T-helper 17 cell (primary cell): ENCODE data around the gene ZNF771. TPM values are rescaled to one million over a fixed set of nuclear protein-coding genes. Genes with fewer than 3 reads are reported as not detected.

Source experiments
- ATAC-seq: fragments of 150-1000 bp; cut with Tn5 transposase; 2 replicates; pipeline ENCODE4 v1.10.0; 2021; ENCODE audit warnings: mild to moderate bottlenecking, moderate library complexity
- DNase-seq, 3 donors: peaks; one replicate each; pipeline versions ENCODE4 v3.0.0 to v3.0.0-alpha.2; 2020 to 2021
- H3K9me3 ChIP-seq: one replicate; pipeline ENCODE4 v1.7.0; 2013; ENCODE audit warnings: low read length, mild to moderate bottlenecking; ENCODE audit not compliant: control insufficient read depth, poor library complexity, severe bottlenecking
- H3K27ac Mint-ChIP-seq: one replicate; pipeline ENCODE4 v1.8.0; 2022; ENCODE audit warnings: mild to moderate bottlenecking, moderate library complexity, mixed read lengths
- H3K27me3 Mint-ChIP-seq: one replicate; pipeline ENCODE4 v1.8.0; 2022; ENCODE audit warnings: mixed read lengths
- H3K36me3 Mint-ChIP-seq: one replicate; pipeline ENCODE4 v1.8.0; 2022; ENCODE audit warnings: low read depth, mixed read lengths
- H3K4me1 Mint-ChIP-seq: one replicate; pipeline ENCODE4 v1.8.0; 2022; ENCODE audit warnings: mild to moderate bottlenecking, mixed read lengths
- H3K4me3 Mint-ChIP-seq: one replicate; pipeline ENCODE4 v1.8.0; 2022; ENCODE audit warnings: mild to moderate bottlenecking, moderate library complexity, mixed read lengths
- total RNA-seq, 4 donors: library from RNA in 2 of 4; stranded (reverse) in 2 of 4; gene quantifications; one replicate each; pipeline ENCODE4 v1.2.3 and lab custom pipeline; 2022 to 2026

The ZNF771 gene
- total RNA-seq, 2 donors from 2014 or later = 1.4 to 1.5 TPM

DNA sequence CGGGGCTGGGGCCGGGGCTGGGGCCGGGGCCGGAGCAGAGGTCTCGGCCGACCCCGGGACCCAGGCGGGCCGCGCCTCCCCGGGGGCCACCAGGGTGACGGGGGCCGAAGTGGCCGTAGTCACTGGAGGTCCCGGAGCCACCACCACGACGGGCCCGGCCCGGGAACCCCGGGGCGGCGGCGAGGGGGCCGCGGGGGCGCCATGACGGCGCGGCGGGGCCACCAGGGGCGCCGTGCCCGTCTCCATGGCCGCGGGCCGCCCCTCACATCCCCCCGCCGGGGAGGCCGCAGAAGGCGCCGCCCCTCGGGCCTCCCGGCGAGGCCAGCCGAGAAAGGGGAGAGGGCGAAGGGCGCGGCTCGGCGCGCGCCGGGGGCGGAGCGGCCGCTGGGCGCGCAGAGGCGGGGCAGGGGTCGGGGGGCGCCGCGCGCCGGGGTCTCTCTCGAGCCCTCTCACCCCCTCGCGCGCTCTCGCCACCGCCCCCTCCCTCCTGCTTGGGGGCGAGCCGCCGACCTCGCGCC, 37.4 kb upstream of the ZNF771 start:
- no peaks in the 10 kb centered on the region for H3K9me3 ChIP-seq
- Mint-ChIP-seq H3K27ac (peak overlapping the region; percentile 95), H3K4me3 (peak overlapping the region; percentile 94), H3K4me1 (peaks cover 55% of the 10 kb centered on the region), H3K27me3 (no peaks in the 10 kb centered on the region), H3K36me3 (peaks cover 4% of the 10 kb centered on the region)
- DNase-seq = no peak
- peak; percentile 0 for ATAC-seq

DNA sequence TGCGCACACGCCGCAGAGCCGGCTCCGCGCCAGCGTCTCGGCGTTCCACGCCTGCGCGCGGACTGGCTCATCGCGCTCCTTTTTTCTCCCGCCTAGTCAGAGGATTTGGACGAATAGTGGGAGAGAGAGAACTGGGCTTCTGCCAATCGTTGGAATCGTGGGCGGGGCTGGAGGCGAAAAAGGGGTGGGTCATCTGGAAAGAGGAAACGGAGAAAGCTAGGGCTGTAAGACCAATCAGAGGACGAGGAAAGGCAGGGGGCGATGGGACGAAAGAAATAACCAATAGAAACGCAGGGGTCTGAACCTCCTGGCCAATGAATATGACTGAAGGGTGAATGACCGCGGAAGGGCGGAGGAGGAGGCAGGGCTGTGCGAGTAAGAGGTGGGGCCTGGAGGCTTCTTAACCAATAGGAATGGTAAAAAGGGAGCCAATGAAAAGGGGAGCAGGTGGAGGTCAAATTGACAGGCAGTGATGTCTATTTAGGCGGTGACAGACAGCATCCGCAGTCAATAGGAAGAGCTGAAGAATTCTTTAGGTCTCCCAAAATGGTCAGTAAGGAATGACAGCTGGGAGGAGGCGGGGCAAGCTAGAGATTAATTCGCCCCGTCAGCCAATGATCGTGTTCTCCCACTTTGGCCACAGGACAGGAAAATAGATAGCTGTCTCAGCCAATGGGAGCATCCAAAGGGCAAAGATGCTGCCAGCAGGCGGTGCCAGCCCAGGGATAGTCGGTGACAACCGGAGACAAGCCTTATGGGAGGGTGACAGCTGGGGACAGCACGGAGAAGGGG, 36.8 kb upstream of the ZNF771 start, which contains the start of gene TBC1D10B:
TSS of gene TBC1D10B (minus strand) at position 39 of the 792 bp plus-strand sequence. CDS start 311 bp downstream, outside the sequence.
- Mint-ChIP-seq H3K4me1 (peaks cover 53% of the 10 kb centered on the region), H3K36me3 (no peaks in the 10 kb centered on the region), H3K4me3 (peak within 1 kb of the TSS; percentile 94), H3K27me3 (no peaks in the 10 kb centered on the region), H3K27ac (peak within 1 kb of the TSS; percentile 95)
- peak; percentile 90 to 98 (median 96) for DNase-seq
- H3K9me3 ChIP-seq = no peaks in the 10 kb centered on the region
- peak; percentile 87 for ATAC-seq

GRCh38 chr16:30371248-30371816, 36.1 kb upstream of the ZNF771 start:
- no peaks in the 10 kb centered on the region for H3K27me3 Mint-ChIP-seq
- H3K36me3 Mint-ChIP-seq = no peaks in the 10 kb centered on the region
- DNase-seq (no peak), ATAC-seq (no peak)
- H3K4me3 Mint-ChIP-seq = peak overlapping the region; percentile 90
- H3K9me3 ChIP-seq = no peaks in the 10 kb centered on the region
- H3K4me1 Mint-ChIP-seq = peaks cover 53% of the 10 kb centered on the region
- peak overlapping the region; percentile 95 for H3K27ac Mint-ChIP-seq

GRCh38 chr16:30372038-30372712, 35.2 kb upstream of the ZNF771 start:
- no peaks in the 10 kb centered on the region for H3K9me3 ChIP-seq
- peaks cover 47% of the 10 kb centered on the region for H3K4me1 Mint-ChIP-seq
- peak overlapping the region; percentile 95 for H3K27ac Mint-ChIP-seq
- H3K4me3 Mint-ChIP-seq = peak overlapping the region; percentile 90
- ATAC-seq = no peak
- H3K36me3 Mint-ChIP-seq = no peaks in the 10 kb centered on the region
- DNase-seq = no peak
- H3K27me3 Mint-ChIP-seq = no peaks in the 10 kb centered on the region

- DNase-seq (no peak), ATAC-seq (no peak)
- H3K27me3 Mint-ChIP-seq = no peaks in the 10 kb centered on the region
- H3K36me3 Mint-ChIP-seq = no peaks in the 10 kb centered on the region
- no peaks in the 10 kb centered on the region for H3K9me3 ChIP-seq
- peak overlapping the region; percentile 57 for H3K27ac Mint-ChIP-seq
- peaks cover 45% of the 10 kb centered on the region for H3K4me1 Mint-ChIP-seq
- peak overlapping the region; percentile 59 for H3K4me3 Mint-ChIP-seq
Observed at GRCh38 chr16:30372725-30373124, 34.7 kb upstream of the ZNF771 start.

DNA sequence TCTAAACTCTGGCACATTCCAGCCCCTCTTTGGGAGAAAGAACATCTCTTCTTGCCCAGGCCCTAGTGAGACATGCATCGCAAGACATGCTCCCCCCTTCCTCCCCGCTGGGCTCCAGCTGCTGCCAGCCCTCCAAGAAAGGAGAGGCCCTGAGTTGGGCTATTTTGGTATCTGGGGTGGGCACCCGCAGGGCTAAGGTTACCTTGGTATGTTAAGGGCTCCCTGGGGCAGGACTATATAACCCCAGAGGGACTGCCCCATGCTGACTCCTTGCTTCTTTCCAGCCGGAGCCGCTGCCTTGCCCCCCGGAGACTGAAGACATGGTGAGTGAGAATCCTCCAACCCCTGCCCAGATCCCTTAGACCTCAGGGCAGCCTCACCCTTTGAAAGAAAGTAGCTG, 32.9 kb upstream of the ZNF771 start, which contains the start of gene MYL11:
TSS of gene MYL11 (plus strand) at position 265 of the 400 bp plus-strand sequence. CDS start at position 321, 56 bp downstream.
- Mint-ChIP-seq H3K4me1 (peaks cover 41% of the 10 kb centered on the region), H3K27ac (peak within 1 kb of the TSS; percentile 99), H3K27me3 (no peaks in the 10 kb centered on the region), H3K4me3 (no peak within 1 kb of the TSS), H3K36me3 (peaks cover 2% of the 10 kb centered on the region)
- no peak for ATAC-seq
- no peak for DNase-seq
- no peaks in the 10 kb centered on the region for H3K9me3 ChIP-seq

DNA sequence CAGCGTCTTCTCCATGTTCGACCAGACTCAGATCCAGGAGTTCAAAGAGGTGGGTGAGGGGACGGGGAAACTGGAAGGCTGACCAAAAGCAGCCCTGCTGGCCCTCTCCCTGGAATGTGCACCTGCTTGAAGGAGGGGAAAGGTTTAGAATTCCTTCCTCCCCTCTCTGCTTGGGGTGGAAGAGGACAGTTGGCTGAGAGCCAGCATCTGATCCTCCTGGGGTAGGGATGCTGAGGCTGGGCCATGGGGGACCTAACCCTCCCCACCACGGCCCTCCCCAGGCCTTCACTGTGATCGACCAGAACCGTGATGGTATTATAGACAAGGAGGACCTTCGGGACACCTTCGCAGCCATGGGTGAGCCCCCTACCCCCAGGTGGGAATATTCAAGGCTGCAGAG, 31.5 kb upstream of the ZNF771 start:
- Mint-ChIP-seq H3K27ac (peak overlapping the region; percentile 99), H3K27me3 (no peaks in the 10 kb centered on the region), H3K4me3 (no peak overlapping the region), H3K36me3 (peaks cover 2% of the 10 kb centered on the region), H3K4me1 (peaks cover 44% of the 10 kb centered on the region)
- no peak for ATAC-seq
- no peak for DNase-seq
- H3K9me3 ChIP-seq = no peaks in the 10 kb centered on the region

DNA sequence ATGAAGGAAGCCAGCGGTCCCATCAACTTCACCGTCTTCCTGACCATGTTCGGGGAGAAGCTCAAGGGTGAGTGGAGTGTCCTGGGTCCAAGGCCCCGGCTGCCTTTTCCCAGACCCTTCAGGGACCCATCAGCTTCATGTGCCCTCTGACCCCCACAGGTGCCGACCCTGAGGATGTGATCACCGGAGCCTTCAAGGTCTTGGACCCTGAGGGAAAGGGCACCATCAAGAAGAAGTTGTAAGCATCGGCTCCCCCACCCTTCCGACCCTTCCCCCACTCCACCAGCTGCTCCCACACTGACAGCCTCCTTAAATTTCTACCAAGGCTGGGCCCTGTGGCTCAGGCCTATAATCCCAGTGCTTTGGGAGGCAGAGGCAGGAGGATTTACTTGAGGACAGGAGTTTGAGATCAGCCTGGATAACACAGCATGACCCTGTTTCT, 30.9 kb upstream of the ZNF771 start:
- H3K9me3 ChIP-seq = no peaks in the 10 kb centered on the region
- Mint-ChIP-seq H3K27ac (peak overlapping the region; percentile 99), H3K36me3 (peaks cover 2% of the 10 kb centered on the region), H3K27me3 (no peaks in the 10 kb centered on the region), H3K4me3 (no peak overlapping the region), H3K4me1 (peaks cover 42% of the 10 kb centered on the region)
- no peak for ATAC-seq
- DNase-seq = no peak

DNA sequence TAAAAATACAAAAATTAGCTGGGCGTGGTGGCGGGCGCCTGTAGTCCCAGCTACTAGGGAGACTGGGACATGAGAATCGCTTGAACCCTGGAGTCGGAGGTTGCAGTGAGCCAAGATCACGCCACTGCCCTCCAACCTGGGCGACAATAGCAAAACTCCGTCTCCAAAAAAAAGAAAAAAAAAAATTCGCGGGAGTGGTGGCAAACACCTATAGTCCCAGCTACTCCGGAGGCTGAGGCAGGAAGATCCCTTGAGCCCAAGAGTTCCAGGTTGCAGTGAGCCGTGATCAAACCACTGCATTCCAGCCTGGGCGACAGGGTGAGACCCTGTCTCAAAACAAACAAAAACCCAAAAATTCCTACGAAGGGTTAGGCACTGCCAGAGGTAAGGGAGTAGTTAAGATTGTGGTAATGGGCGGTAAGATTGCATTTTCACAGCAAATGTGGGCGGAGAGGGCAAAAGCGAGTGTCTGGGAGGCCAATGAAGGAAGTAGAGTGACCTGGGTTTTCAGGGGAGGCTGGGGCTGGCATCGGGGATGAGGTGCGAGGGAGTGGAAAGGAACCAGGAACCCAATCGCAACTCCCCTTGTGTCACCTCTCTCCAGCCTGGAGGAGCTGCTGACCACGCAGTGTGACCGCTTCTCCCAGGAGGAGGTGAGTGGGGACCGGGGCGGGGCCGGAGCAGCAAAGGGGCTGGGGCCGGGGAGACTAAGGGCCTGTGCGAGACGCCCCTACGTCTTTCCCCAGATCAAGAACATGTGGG, 30.2 kb upstream of the ZNF771 start:
- Mint-ChIP-seq H3K27ac (peak overlapping the region; percentile 99), H3K36me3 (peaks cover 2% of the 10 kb centered on the region), H3K27me3 (no peaks in the 10 kb centered on the region), H3K4me1 (peaks cover 39% of the 10 kb centered on the region), H3K4me3 (peak overlapping the region; percentile 99)
- ATAC-seq (no peak), DNase-seq (peak in 1 of 3 donors; percentile 27)
- no peaks in the 10 kb centered on the region for H3K9me3 ChIP-seq

DNA sequence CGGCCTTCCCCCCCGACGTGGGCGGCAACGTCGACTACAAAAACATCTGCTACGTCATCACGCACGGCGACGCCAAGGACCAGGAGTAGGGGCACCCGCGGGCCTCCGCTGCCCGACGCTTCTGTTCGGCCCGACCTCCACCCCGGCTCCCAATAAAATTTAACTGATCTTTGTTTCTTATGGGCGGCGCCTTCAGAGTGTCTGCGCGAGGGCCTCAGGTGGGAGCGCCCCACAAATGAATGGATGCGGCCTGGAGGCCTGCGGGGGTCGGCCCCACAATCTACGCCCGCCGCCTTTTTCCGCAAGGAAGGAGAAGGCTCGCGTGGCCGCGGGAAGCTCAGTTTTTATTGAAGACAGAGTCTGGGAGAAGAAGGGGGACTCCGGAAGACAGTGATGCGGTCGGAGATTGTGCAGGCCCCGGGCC, 29.6 kb upstream of the ZNF771 start:
- no peaks in the 10 kb centered on the region for H3K9me3 ChIP-seq
- Mint-ChIP-seq H3K36me3 (peaks cover 2% of the 10 kb centered on the region), H3K27ac (peak overlapping the region; percentile 99), H3K4me3 (peak overlapping the region; percentile 99), H3K27me3 (no peaks in the 10 kb centered on the region), H3K4me1 (peaks cover 40% of the 10 kb centered on the region)
- peak; percentile 57 for ATAC-seq
- DNase-seq = peak; percentile 74 to 81 (median 78)

GRCh38 chr16:30378236-30379157, 28.9 kb upstream of the ZNF771 start:
- peak; percentile 98 to 99 (median 99) for DNase-seq
- H3K27me3 Mint-ChIP-seq = no peaks in the 10 kb centered on the region
- H3K36me3 Mint-ChIP-seq = peaks cover 2% of the 10 kb centered on the region
- H3K9me3 ChIP-seq = no peaks in the 10 kb centered on the region
- peak overlapping the region; percentile 99 for H3K4me3 Mint-ChIP-seq
- H3K4me1 Mint-ChIP-seq = peaks cover 44% of the 10 kb centered on the region
- peak overlapping the region; percentile 99 for H3K27ac Mint-ChIP-seq
- ATAC-seq = peak; percentile 83
